Measurements from ENCODE around the gene CSE1L.
"Not testable (repeated sequence)": the region's sequence is repeated elsewhere in the genome, so short reads cannot be mapped to it uniquely, and the experiment has no call there.

The CSE1L gene

DNA sequence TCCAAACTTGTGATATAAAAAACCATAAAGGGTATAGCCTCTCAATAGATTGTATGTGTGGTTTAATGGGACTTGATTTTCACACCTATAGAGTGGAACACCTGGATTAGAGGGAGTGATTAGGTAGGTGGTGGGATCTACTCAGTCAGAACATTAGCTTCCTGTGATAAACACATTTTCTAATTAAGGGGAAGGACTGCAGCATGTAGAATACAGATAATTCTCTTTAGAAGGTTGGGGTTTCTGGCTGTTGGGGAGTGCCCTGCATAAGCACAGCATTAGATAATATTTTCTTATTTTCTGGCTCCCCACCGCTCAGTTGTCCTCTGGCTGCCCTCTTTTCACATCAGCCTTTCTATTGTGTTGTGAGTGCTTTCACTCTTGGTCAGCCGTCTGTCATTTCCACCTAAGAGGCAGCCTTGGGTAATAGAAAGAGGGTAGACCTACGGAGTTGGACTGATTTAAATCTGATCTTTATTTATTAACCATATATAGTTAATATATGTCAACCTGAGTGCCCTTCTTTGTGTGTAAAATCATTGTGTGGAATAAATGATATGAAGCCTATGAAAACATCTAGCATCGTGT is 8.0 kb downstream of the CSE1L start:
- no peak for DNase-seq (ENCODE audit: low read depth in 1 of 2, low spot score in 1 of 2)

DNA sequence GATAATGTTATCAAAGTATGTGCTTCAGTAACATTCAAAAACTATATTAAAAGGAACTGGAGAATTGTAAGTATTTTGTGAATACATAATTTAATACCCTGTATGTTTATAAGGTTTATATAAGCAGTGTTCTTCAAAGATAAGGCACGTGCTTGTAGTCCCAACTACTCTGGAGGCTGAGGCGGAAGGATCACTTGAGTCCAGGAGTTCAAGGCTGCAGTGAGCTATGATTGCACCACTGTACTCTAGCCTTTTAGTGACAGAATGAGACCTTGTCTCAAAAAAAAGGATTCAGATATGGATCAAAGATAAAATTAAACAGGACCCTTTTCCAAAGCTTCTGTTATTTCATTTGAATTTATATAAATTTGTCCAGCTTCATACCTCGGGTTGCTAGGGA is 17.2 kb downstream of the CSE1L start:
- DNase-seq (ENCODE audit: low read depth in 1 of 2, low spot score in 1 of 2), result no peak

DNA sequence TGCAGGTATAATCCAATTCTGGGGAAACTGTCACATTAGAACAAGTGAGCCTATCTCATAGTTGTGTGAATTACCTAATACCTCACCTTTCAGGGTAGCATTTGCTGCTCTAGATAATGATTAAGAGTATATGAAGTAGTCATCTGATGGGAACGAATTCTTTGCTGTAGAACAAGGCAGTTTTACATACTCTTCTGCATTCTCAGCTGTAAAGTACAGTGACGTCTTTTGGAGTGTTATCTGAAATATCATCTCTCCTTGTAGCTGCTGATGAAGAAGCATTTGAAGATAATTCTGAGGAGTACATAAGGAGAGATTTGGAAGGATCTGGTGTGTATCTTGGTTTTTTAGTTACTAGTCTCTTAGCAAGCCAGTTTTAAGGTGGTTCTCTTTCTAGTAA is 28.4 kb downstream of the CSE1L start:
- DNase-seq (ENCODE audit: low read depth in 1 of 2, low spot score in 1 of 2), result no peak

DNA sequence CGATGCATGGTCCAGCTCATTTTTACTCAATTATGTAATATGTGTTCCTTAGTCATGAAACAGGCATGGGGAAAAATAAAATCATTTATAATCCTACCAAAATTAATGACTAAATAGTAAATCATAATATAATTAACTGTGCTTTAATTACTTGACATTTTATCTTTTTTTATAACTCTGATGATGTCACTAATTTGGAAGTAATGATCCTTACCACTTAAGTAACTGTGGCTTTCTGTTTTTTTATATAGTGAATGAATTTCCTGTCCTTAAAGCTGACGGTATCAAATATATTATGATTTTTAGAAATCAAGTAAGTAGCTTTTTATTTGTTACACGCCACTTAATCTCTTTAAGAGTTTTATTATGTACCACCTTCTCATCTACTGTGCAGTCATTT is 32.2 kb downstream of the CSE1L start:
- no peak for DNase-seq (ENCODE audit: low read depth in 1 of 2, low spot score in 1 of 2)

GRCh38 chr20:49082295-49082694 is 36.2 kb downstream of the CSE1L start:
- not testable (repeated sequence) for DNase-seq (ENCODE audit: low read depth in 1 of 2, low spot score in 1 of 2)

- DNase-seq (ENCODE audit: low read depth in 1 of 2, low spot score in 1 of 2), result no peak
These were observed 45.0 kb downstream of the CSE1L start for GRCh38 chr20:49091104-49091503.

GRCh38 chr20:49091762-49092161 is 45.6 kb downstream of the CSE1L start:
- no peak for DNase-seq (ENCODE audit: low read depth in 1 of 2, low spot score in 1 of 2)

- DNase-seq (ENCODE audit: low read depth in 1 of 2, low spot score in 1 of 2), result no peak
These were observed 50.2 kb downstream of the CSE1L start for GRCh38 chr20:49096203-49096730.

DNA sequence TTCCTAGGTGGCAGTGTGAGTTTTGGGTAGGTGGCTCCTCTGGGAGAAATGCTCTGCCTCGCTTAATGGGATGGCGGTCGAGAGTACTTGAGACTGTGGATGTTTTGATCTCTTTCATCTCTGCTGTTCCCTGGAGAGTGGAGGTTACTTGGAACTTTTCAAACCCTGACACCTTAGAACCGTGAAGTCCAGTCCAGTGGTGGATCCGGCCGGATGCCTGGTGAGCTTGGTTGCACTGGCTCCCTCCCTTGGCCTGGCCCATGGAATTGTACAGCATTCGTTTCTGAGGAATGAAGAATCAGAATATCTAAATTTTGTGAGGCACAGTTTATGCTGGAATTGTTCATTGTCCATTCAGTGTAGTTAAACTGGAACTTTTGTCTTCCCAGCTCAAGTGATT is 51.0 kb downstream of the CSE1L start:
- no peak for DNase-seq (ENCODE audit: low read depth in 1 of 2, low spot score in 1 of 2)

GRCh38 chr20:49098136-49098535 is 52.0 kb downstream of the CSE1L start:
- no peak for DNase-seq (ENCODE audit: low read depth in 1 of 2, low spot score in 1 of 2)

- DNase-seq (ENCODE audit: low read depth in 1 of 2, low spot score in 1 of 2), result no peak
These were observed 52.9 kb downstream of the CSE1L start for GRCh38 chr20:49099011-49099410.

DNA sequence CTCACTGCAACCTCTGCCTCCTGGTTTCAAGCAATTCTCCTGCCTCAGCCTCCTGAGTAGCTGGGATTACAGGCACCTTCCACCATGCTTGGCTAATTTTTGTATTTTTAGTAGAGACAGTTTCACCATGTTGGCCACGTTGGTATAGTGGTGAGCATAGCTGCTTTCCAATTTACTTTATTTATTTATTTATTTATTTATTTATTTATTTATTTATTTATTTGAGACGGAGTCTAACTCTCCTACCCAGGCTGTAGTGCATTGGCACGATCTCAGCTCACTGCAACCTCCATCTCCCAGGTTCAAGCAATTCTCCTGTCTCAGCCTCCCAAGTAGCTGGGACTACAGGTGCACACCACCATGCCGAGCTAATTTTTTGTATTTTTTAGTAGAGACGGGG is 54.2 kb downstream of the CSE1L start:
- DNase-seq (ENCODE audit: low read depth in 1 of 2, low spot score in 1 of 2), result not testable (repeated sequence)

DNA sequence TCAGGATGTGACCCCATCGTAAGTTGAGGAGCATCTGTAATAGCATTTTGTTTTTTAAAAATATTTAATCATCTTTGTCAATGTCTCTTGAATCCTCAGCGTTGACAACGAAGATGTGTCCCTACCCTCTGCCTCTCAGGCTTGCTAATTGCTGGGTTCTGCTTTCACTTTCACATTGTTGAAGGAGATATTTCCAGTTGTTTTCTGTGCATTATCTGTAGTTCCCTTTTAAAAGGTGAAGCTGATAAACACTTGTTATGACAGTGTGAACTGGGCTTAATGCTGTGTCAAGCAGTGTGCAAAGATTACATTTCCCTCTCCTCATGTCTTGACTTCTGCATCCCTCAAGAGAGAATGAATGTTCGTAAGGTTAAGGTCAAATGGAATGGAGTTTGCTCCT is 54.9 kb downstream of the CSE1L start:
- DNase-seq (ENCODE audit: low read depth in 1 of 2, low spot score in 1 of 2), result no peak

DNA sequence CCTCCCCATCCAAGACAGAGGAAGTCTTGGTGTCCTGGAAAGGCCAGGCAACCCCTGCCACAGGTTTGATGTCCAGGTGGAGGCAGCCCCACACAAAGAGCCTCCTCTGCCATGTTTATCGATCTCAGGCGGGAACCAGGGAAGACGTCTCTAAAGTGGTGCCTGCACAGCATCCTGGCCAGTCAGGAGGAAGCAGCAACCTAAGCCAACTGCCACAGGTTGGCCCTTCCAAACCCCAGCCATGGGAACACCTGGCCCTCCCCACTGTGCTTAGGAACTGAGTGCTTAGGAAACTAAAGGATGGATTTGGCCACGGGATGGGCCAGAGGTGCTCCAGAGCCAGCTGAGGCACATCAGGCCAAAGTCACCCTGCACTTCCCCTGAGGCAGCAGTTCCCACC is 56.9 kb downstream of the CSE1L start:
- DNase-seq (ENCODE audit: low read depth in 1 of 2, low spot score in 1 of 2), result no peak

GRCh38 chr20:49103647-49104364 is 57.7 kb downstream of the CSE1L start:
- no peak for DNase-seq (ENCODE audit: low read depth in 1 of 2, low spot score in 1 of 2)

DNA sequence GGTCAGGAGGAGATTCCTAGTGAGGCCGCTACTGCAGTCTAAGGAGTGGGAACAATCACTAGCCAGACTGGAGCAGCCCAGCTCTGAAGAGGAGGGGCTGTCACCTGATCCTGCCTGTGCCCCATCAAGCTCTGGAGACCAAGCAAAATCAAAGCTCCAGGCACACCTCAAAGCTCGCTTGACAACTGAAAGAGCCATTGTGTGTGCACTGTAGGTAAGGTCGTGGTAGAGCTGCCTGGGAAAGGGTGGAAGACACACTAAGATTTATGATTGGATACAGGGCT is 58.2 kb downstream of the CSE1L start:
- DNase-seq (ENCODE audit: low read depth in 1 of 2, low spot score in 1 of 2), result no peak

DNA sequence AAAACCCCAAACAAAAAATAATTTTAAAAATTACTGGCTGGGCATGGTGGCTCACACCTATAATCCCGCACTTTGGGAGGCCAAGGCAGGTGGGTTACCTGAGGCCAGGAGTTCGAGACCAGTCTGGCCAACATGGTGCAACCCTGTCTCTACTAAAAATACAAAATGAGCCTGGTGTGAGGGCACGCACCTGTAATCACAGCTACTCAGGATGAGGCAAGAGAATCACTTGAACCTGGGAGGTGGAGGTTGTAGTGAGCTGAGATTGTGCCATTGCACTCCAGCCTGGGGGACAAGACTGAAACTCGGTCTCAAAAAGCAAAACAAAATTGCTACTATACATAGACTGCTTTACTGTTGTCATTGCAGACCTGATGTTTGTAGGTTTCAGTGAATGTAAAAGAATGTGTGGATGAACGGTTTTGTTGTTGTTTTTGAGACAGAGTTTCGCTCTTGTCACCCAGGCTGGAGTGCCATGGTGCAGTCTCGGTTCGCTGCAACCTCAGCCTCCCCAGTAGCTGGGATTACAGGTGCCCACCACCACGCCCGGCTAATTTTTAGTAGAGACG is 59.0 kb downstream of the CSE1L start:
- not testable (repeated sequence) for DNase-seq (ENCODE audit: low read depth in 1 of 2, low spot score in 1 of 2)

DNA sequence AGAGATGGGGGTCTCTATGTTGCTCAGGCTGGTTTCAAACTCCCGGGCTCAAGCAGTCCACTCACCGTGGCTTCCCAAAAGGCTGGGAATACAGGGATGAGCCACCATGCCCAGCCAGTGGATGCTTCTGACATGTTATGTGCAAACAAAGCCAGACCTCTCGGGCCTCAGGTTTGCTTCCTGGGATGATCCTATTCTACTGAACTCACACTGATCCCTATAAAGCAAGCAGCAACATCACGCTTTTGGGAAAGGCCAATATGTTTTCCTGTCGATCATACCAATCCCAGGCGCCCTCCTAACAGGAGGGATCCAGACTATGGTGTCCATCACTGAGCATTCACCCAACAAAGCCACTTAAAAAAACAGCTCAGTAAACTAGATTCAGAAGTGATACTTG is 60.2 kb downstream of the CSE1L start:
- DNase-seq (ENCODE audit: low read depth in 1 of 2, low spot score in 1 of 2), result no peak

- no peak for DNase-seq (ENCODE audit: low read depth in 1 of 2, low spot score in 1 of 2)
These were observed 64.9 kb downstream of the CSE1L start for GRCh38 chr20:49110767-49111694.

DNA sequence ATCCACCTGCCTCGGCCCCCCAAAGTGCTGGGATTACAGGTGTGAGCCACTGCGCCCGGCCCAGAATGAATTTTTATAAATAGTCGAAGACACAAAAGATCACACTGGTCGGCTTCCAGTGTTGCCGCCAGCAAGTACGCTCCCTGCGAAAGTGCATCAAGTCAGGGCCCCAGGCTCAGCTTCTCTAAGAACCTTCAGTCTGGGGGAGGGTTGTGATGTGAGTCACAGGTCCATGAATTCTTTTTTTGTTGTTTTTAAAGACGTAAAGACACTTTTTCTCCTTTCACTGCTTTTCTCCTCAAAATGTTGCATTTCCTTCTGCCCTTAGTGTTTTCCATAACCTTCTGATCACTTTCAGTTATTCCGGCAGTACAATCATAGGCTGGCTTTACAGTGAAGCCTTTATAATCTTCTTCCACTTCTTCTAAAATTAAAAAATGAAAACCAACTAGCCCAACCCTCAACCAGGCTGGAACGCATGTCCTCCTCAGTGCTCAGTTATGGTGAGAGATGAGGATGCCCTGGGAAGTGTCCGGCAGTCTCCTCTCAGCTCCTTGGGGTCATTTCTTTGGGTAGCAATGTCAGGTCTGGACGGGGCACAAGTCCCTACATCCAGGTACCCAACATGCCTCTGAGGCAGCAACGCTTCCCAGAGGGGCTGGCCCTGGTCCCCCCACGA is 66.6 kb downstream of the CSE1L start:
- DNase-seq (ENCODE audit: low read depth in 1 of 2, low spot score in 1 of 2), result no peak

DNA sequence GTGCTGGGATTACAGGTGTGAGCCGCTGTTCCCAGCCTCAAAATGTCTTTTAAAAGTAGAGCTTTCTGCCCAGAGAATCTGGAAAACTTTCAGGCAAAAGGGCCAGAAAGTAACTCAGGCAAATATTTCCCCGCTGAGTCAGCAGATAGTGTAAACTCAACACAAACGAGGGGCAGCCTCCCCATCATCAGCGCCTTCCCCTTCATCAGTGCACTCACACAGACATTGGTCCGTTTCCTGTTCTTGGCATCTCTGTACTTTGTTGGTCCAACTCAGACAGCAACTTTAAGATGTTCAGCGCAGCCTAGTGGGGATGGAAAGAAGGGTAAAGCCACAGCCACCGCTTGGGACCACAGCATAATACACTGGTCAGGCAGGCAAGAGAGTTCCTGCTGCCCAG is 69.5 kb downstream of the CSE1L start:
- no peak for DNase-seq (ENCODE audit: low read depth in 1 of 2, low spot score in 1 of 2)
